GM21825 (cell line): Measurements from ENCODE around the gene BEST1.
"Not testable (repeated sequence)": the region's sequence is repeated elsewhere in the genome, so short reads cannot be mapped to it uniquely, and the experiment has no call there.

Source experiments
- ATAC-seq: cut with Tn5 transposase; IDR thresholded peaks from one replicate; pipeline ENCODE4 v1.9.1; 2021; ENCODE audit warnings: mild to moderate bottlenecking, moderate library complexity; ENCODE audit not compliant: unreplicated experiment

Gene BEST1

GRCh38 chr11:61976420-61976800 lies 26.3 kb downstream of the BEST1 start:
- no peak for ATAC-seq

GRCh38 chr11:61976813-61977475 lies 26.8 kb downstream of the BEST1 start:
- no peak for ATAC-seq

GRCh38 chr11:61978703-61979661 lies 28.8 kb downstream of the BEST1 start:
- no peak for ATAC-seq

DNA sequence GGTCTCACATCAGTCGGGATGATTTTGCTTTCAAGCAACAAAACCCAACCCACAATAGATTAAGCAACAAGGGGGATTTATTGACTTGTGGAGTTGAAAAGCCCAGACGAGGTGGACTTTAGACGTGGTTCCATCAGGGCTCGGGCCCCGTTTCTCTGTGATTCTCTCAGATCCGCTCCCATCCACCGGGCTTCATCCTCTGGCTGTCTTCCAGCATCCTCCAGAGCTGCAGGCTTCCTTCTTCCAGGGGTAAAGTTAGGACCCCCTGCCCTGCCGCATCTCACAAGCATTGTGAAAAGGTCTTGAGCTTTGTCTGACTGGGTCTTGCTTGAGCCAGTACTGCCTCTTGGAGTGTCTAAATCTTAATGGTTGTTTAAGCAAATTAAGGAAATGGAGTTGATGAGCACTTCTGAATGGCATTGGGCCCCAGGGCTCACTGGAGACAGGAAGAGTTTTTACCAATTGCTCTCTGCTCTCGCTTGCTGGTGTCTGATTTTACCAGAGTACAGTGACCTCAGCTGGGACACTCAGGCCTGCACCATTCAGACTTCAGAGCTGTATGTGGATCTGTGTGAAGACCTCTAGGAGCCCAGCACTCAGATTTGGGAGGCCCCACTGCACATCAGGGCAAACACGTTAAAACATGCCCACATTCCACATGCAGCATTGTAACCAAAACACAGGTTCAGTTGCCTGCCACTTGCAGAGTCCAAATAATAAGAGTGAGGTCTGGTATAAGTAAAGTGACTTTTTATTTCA lies 30.8 kb downstream of the BEST1 start:
- no peak for ATAC-seq

DNA sequence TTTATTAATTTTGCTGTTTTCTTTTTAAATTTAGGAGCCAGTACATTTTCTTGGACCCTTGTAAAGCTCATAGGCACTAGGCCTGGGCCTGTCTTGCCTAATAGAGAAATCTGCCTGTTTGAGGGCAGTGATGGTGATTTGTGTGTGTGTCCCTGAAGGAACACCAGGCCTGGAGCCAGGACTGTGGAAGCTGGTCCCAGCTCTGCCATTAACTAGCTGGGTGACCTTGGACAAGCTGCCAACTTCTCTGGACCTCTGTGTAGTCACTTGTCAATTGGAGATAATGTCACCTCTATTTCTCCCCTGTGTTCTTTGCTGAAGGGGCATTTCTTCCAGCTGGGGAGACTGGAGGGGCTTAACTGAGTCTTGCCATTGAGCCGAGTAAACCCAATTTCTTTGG lies 33.3 kb downstream of the BEST1 start:
- no peak for ATAC-seq

DNA sequence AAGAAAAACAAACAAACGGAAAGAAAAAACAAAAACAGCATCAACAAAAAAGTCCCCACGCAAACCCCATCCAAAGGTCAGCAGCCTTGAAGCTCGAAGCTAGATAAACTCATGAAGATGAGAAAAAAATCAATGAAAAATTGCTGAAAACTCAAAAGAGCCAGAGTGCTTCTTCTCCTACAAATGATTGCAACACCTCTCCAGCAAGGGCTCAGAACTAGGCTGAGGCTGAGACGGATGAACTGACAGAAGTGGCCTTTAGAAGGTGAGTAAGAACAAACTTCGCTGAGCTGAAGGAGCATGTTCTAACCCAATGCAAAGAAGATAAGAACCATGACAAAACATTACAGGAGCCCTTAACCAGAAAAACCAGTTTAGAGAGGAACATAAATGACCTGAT lies 35.7 kb downstream of the BEST1 start:
- no peak for ATAC-seq

DNA sequence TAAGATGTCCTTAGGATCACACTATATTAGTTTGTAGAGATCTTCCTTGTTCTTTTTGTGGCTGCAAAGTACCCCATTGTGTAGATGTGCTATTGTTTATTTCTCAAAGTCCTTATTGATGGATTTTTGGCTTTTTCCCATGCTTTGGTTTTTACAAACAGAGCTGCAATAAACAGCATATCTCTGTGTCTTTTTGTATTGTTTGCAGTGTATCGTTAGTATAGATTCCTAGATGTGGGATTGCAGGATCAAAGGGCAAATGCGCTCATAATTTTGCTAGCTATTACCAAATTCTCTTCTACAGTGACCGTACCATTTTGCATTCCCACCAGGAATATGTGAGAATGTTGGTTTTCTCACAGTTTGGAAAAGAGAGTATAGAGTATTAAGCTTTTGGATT lies 44.8 kb downstream of the BEST1 start:
- ATAC-seq: no peak

DNA sequence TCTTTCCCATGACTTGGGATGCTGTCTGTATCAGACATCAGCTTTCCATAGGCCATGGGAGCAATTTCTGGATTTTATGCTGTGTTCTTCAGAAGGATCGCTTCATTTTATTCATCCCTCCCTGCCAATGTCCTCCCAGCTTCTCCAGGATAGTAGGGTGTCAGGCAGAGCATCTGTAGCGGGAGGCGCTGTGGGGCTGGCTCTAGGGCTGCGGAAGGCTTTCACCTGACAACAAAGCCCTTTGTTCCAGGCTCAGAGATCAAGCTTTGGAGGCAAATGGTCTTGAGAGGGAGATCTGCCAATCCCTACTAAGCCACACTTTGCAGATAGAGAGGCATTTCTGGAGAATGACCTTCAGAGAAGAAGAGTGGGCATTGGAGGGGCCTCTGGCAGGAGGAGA lies 46.8 kb downstream of the BEST1 start:
- ATAC-seq: no peak

- no peak for ATAC-seq
These were observed 49.2 kb downstream of the BEST1 start for GRCh38 chr11:61999141-61999975.

- ATAC-seq: no peak
These were observed 50.6 kb downstream of the BEST1 start for GRCh38 chr11:62000539-62001446.

DNA sequence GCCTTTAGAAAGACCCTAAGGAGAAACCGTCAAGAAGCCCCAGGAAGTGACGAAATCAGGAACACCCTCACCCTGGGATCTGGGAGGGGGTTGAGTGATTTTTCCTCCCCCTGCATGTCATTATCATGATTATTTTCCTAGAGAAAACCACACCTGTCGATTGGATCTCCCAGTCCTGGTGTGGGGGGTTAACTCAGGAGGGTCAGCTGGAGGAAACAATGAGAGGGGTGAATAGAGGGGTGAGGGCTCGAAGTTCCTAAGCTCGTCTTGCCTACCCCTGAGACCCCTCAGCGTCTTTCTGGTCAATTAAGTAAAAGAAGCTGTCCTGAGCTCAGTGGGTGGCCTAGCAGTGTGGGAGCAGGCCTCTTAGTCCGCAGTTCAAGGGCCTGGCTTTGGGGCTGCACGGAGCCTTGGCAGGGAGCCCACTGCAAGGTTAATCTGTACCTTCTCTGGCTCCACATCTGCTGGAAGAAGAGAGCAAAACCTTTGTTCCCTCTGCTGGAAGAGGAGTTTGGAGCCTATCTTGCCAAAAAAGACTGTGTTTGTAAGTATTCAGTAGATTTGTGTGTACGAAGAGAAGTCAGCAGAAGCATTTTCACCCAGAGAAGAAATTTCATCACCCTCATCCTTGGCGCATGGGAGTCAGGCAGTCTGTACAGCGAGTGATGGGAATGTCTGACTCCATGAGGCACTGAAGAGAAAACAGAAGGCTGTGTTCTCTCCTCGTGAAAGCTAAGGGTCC lies 51.5 kb downstream of the BEST1 start:
- ATAC-seq: no peak

- ATAC-seq: not testable (repeated sequence)
These were observed 52.1 kb downstream of the BEST1 start for GRCh38 chr11:62002283-62002682.

DNA sequence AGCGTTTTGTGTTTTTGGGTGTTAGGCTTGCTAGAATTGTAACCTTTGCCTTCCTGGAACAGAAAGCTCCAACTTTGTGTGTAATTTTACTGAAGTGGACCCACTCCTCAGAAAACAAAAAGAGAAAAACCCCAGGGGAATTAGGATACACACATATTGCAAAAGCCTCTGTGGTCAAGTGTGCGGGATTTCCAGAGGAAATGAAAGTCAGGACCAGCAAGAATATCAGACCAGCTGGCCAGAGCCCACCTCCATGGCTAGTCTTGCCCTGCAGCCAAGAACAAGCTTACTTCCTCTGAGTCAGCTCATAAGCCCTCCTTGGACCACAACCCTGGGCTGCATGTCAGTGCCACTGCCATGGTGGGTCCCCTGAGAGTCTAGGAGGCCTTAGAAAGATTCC lies 54.3 kb downstream of the BEST1 start:
- no peak for ATAC-seq

GRCh38 chr11:62008193-62008592 lies 58.0 kb downstream of the BEST1 start:
- ATAC-seq: no peak

DNA sequence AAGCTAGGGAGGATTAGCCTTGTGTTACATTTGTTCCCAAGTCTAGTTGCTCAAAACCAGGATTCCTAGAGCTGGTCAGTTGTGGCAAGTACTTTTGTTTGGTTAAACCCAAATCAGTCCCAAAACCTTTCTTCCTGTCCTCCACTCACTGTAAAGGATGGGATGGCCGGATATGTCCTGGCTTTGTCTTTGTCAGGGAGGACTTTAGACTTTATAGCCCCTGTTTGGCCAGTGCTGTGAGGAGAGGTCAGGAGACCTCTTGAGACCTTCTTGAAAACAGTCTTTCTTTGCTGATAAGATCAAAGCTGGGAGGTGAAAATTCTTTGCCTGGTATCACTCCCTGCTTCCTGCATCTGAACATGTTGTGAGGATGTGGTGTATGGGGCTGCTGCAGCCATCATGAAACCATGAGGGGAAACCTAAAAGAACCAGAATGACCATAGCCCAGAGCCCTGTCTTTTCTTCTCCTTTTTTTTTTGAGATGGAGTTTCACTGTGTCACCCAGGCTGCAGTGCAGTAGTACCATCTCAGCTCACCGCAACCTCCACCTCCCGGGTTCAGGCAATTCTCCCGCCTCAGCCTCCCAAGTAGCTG lies 60.9 kb downstream of the BEST1 start:
- ATAC-seq: no peak

- ATAC-seq: no peak
These were observed 61.7 kb downstream of the BEST1 start for GRCh38 chr11:62011881-62012280.

- no peak for ATAC-seq
These were observed 62.3 kb downstream of the BEST1 start for GRCh38 chr11:62012451-62012831.

DNA sequence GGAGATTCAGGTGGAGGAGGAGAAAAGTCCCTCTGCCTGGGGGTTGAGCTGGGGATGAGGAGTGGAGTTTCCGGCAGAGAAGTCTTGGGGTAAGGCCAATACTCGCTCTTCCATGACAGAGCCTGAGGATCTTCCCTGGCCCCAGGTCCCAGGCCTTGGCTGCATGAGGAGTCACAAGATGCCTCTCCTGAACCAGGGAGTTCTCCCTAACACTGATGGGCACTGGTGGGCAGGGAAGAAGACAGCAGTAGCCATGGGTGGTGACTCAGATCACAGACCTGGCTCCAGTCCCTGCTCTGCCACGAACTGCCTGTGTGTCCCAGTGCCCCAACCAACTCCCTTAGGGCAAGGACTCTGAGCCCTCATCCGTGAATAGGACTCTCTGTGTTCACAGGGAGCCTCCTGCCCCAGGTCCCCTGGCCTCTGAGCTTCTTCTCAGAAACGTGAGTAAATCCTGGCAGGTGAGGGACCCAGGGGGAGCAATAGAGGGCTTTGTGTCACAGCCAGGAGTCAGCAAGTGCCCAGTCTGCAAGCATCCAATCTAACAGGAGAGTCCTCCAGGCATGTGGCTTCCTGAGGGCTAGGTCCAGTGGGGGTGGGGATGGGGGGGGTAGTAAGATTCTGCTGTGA lies 62.8 kb downstream of the BEST1 start:
- ATAC-seq: no peak
